Colonic mucosa (tissue), 4 donors: Measurements from ENCODE around the gene PLAGL1. TPM values are rescaled to one million over a fixed set of nuclear protein-coding genes. Genes with fewer than 3 reads are reported as not detected.

Experiments used
- DNase-seq: peaks from one replicate; pipeline ENCODE4 v3.0.0-alpha.2; 2020
- H3K27ac ChIP-seq: fragments of 200-600 bp; one replicate; pipeline ENCODE4 v1.8.0; 2021
- H3K27me3 ChIP-seq: fragments of 200-600 bp; one replicate; pipeline ENCODE4 v1.8.0; 2021
- H3K36me3 ChIP-seq: fragments of 200-600 bp; one replicate; pipeline ENCODE4 v1.8.0; 2021
- H3K4me1 ChIP-seq: fragments of 200-600 bp; one replicate; pipeline ENCODE4 v1.8.0; 2021; ENCODE audit warnings: mild to moderate bottlenecking
- H3K4me3 ChIP-seq: fragments of 200-600 bp; one replicate; pipeline ENCODE4 v1.8.0; 2021
- H3K9ac ChIP-seq, 2 donors: one replicate each; pipeline ENCODE4 v1.7.0; 2013; ENCODE audit warnings: control low read depth in 2 of 2, low read depth in 2 of 2, low read length in 2 of 2
- H3K9me3 ChIP-seq: fragments of 200-600 bp; one replicate; pipeline ENCODE4 v1.8.0; 2021
- intact Hi-C: fragments of 100-400 bp; cut with DNase I; formaldehyde crosslinking; loops from one replicate; pipeline ENCODE4 v1.14.1; 2022
- total RNA-seq, 2 donors: library from RNA; stranded (reverse); fragmentation: NEBNext Ultra II Directional in 1 of 2; extraction: Animal tissue kit (Norgen Biotek cat#: 25700) in 1 of 2; gene quantifications; one replicate each; pipeline ENCODE4 v1.2.1, GENCODE V29; 2021
- TF ChIP-seq, protein P1 (sequence below): fragments of 200-600 bp; IDR thresholded peaks from one replicate; pipeline ENCODE4 v1.8.0; 2022; ENCODE audit warnings: antibody characterized with exemption, mild to moderate bottlenecking
- donor health status: healthy.
- donor health status: DM: no; HTN: no; CAD: no.
- donor health status: DM: no; HTN: no; CAD: no.

The PLAGL1 gene
- total RNA-seq, 2 donors from 2014 or later, result 30.2 to 51.1 TPM

DNA sequence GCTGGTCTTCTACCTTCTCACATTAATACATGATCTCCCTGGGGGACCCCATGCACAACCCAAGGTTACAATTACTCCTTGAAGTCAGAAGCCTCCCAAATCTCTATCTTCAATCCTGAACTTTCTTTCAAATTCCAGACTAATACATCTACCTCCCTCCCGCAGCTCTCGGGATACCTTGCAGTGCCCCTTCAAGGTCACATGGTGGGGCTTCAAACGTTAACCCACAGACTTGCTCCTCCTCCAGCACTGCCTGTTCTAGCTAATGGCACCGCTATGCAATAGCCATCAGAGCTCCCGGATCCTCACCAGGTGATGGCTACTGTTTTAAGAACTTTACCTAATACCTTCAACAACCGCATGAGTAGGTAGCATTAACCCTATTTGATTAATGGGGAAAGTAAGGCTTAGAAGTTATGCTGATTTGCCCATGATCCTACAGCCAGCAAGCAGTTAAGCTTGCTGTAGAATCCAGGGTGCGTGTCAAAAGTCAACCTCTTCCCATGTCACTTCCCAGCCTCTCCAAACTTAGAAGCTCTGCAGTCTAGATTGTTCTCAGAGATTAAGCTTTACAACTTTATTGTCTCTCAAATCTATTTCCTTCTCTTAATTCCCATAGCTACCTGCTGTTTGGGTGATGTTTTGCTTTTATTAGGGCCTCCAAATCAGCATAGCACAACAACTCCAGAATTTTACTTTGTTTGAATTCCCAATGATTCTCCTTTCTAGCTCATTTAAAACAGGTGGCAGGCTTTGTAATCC lies 44.7 kb downstream of the PLAGL1 start:
- no peaks in the 10 kb centered on the region for H3K27me3 ChIP-seq
- H3K9ac ChIP-seq, result no peak overlapping the region
- H3K27ac ChIP-seq, result no peak overlapping the region
- H3K4me1 ChIP-seq, result no peaks in the 10 kb centered on the region
- no peak for DNase-seq
- no peaks in the 10 kb centered on the region for H3K9me3 ChIP-seq
- intact Hi-C loops, result no loop called here
- TF ChIP-seq, protein P1, sequence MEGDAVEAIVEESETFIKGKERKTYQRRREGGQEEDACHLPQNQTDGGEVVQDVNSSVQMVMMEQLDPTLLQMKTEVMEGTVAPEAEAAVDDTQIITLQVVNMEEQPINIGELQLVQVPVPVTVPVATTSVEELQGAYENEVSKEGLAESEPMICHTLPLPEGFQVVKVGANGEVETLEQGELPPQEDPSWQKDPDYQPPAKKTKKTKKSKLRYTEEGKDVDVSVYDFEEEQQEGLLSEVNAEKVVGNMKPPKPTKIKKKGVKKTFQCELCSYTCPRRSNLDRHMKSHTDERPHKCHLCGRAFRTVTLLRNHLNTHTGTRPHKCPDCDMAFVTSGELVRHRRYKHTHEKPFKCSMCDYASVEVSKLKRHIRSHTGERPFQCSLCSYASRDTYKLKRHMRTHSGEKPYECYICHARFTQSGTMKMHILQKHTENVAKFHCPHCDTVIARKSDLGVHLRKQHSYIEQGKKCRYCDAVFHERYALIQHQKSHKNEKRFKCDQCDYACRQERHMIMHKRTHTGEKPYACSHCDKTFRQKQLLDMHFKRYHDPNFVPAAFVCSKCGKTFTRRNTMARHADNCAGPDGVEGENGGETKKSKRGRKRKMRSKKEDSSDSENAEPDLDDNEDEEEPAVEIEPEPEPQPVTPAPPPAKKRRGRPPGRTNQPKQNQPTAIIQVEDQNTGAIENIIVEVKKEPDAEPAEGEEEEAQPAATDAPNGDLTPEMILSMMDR, result no peak
- no peak overlapping the region for H3K4me3 ChIP-seq
- no peaks in the 10 kb centered on the region for H3K36me3 ChIP-seq

DNA sequence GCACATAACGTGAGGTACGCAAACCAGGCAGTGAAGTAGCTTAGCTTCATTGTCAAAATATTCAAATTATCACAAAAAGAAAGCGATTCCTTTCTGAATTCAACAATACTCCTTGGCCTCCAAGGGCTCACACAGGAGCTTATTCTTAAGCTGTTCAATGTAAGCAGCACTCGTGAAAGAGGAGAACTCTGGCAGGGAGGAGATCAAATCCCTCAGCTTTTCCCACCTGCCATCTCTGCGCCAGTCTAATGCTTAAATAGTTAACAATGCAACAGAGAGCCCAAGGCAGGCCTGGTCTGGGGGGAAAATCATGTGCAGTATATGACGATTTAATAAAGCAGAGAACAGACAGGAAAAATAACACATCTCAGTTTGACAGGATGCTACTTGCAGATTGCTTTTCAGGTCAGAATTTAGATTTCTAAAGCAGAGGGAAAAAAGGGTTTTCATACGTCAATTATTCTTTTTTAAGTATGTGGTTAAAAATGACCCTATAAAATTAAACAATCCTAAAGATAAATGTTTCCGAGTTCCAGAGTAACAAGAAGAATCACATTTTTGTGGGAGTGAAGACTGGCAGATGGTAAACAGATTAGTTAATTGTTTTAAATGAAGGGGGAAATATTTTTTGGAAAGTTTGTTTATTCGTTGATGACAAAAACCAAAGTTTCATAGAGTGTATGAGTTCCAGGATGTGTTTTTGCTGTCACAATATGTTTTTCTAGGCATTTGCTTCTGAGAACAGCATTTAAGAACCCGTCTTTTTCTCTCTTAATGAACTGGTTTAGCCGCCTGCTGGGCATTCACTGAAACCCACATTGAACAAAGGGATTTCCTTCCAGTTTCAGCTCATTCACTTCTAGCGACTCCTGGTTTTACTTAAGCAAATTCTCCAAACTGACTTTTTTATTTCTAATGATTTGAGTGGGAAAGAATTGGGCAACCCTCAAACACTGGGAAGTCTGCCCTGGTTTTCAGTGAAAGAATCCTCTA lies 45.9 kb downstream of the PLAGL1 start:
- Histone ChIP-seq H3K9ac (no peak overlapping the region), H3K36me3 (no peaks in the 10 kb centered on the region), H3K9me3 (no peaks in the 10 kb centered on the region), H3K27me3 (no peaks in the 10 kb centered on the region), H3K27ac (no peak overlapping the region), H3K4me1 (no peaks in the 10 kb centered on the region), H3K4me3 (no peak overlapping the region)
- TF ChIP-seq, protein P1, result no peak
- intact Hi-C loops, result no loop called here
- DNase-seq, result no peak

- Histone ChIP-seq H3K4me3 (no peak overlapping the region), H3K36me3 (no peaks in the 10 kb centered on the region), H3K27me3 (no peaks in the 10 kb centered on the region), H3K9me3 (no peaks in the 10 kb centered on the region), H3K4me1 (no peaks in the 10 kb centered on the region), H3K27ac (no peak overlapping the region), H3K9ac (no peak overlapping the region)
- intact Hi-C loops, result no loop called here
- no peak for DNase-seq
- TF ChIP-seq, protein P1, result no peak
Measured at GRCh38 chr6:143961066-143961465, 47.0 kb downstream of the PLAGL1 start.

- DNase-seq, result no peak
- TF ChIP-seq, protein P1, result no peak
- Histone ChIP-seq H3K27me3 (no peaks in the 10 kb centered on the region), H3K27ac (no peak overlapping the region), H3K4me3 (no peak overlapping the region), H3K9me3 (no peaks in the 10 kb centered on the region), H3K9ac (no peak overlapping the region), H3K36me3 (no peaks in the 10 kb centered on the region), H3K4me1 (no peaks in the 10 kb centered on the region)
- intact Hi-C loops, result no loop called here
Measured at GRCh38 chr6:143959927-143960326, 48.1 kb downstream of the PLAGL1 start.

- Histone ChIP-seq H3K27me3 (no peaks in the 10 kb centered on the region), H3K9me3 (no peaks in the 10 kb centered on the region), H3K27ac (no peak overlapping the region), H3K4me3 (no peak overlapping the region), H3K4me1 (no peaks in the 10 kb centered on the region), H3K36me3 (no peaks in the 10 kb centered on the region), H3K9ac (no peak overlapping the region)
- TF ChIP-seq, protein P1, result no peak
- no peak for DNase-seq
- intact Hi-C loops, result no loop called here
Measured at GRCh38 chr6:143958839-143959399, 49.1 kb downstream of the PLAGL1 start.
